ENCODE results near the gene ACOD1. TPM values are rescaled to one million over a fixed set of nuclear protein-coding genes. Genes with fewer than 3 reads are reported as not detected.

The ACOD1 gene
- polyA plus RNA-seq, 1 donor (not counting 4 experiments of a cell fraction or from before 2014, with no cell fraction given), result not detected

- dilution Hi-C loops (cut with MboI; ENCODE audit: extremely low pct_ligation_motif_present, low sequenced_read_pairs), result no loop called here
- Histone ChIP-seq H3K79me2 (ENCODE audit: control insufficient read depth, insufficient read depth, low read length) (peaks cover 25% of the 10 kb centered on the region), H3K4me2 (ENCODE audit: control insufficient read depth, extremely low read depth, insufficient read depth, low read depth, low read length) (peak overlapping the region; percentile 99), H3K9me3 (ENCODE audit: control insufficient read depth, low read depth, low read length) (no peaks in the 10 kb centered on the region), H3K4me3 (ENCODE audit: control insufficient read depth in 2 of 3, extremely low read depth in 1 of 3, insufficient read depth in 2 of 3, low read depth in 1 of 3, low read length in 3 of 3) (peak overlapping the region in 2 of 3 experiments; percentile 19 to 34), H3K36me3 (ENCODE audit: control insufficient read depth in 2 of 2, extremely low read depth in 1 of 2, insufficient read depth in 2 of 2, low read length in 2 of 2) (peaks cover 4% of the 10 kb centered on the region in 2 experiments), H3K27me3 (ENCODE audit: control insufficient read depth, extremely low read depth, insufficient read depth, low read length) (no peaks in the 10 kb centered on the region), H2AFZ (ENCODE audit: control insufficient read depth, low read length) (no peak overlapping the region), H3K9ac (ENCODE audit: control insufficient read depth, extremely low read depth, insufficient read depth, low read length) (peak overlapping the region; percentile 19), H3K9me1 (ENCODE audit: control insufficient read depth, extremely low read depth, insufficient read depth, low read length) (no peaks in the 10 kb centered on the region), H3K4me1 (ENCODE audit: control insufficient read depth, extremely low read depth, insufficient read depth, low read length) (peaks cover 26% of the 10 kb centered on the region), H3K27ac (ENCODE audit: control insufficient read depth, insufficient read depth, low read length) (peak overlapping the region; percentile 50), H4K20me1 (ENCODE audit: control insufficient read depth, extremely low read depth, insufficient read depth, low read length) (no peaks in the 10 kb centered on the region)
- FAIRE-seq (peak; percentile 66), DNase-seq (ENCODE audit: low read depth, low spot score) (peak; percentile 46)
- TF ChIP-seq CTCF (optimal IDR thresholded peaks at IDR 0.05 in 1 of 3, IDR thresholded peaks at IDR 0.05 in 1 of 3, conservative IDR thresholded peaks at IDR 0.05 in 1 of 3; ENCODE audit: extremely low read depth in 1 of 3, insufficient read depth in 2 of 3, low read length in 3 of 3) (no peak), EZH2 (IDR thresholded peaks at IDR 0.05; ENCODE audit: low read length) (no peak)
Observed at GRCh38 chr13:76994281-76994680, 46.0 kb downstream of the ACOD1 start.

DNA sequence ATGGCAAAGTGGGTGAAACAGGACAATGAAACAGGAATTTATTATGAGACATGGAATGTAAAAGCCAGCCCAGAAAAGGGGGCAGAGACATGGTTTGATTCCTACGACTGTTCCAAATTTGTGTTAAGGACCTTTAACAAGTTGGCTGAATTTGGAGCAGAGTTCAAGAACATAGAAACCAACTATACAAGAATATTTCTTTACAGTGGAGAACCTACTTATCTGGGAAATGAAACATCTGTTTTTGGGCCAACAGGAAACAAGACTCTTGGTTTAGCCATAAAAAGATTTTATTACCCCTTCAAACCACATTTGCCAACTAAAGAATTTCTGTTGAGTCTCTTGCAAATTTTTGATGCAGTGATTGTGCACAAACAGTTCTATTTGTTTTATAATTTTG, 52.2 kb downstream of the ACOD1 start:
- Histone ChIP-seq H3K9me3 (ENCODE audit: control insufficient read depth, low read depth, low read length) (no peaks in the 10 kb centered on the region), H3K4me2 (ENCODE audit: control insufficient read depth, extremely low read depth, insufficient read depth, low read depth, low read length) (no peak overlapping the region), H3K27me3 (ENCODE audit: control insufficient read depth, extremely low read depth, insufficient read depth, low read length) (no peaks in the 10 kb centered on the region), H3K79me2 (ENCODE audit: control insufficient read depth, insufficient read depth, low read length) (peaks cover 6% of the 10 kb centered on the region), H3K36me3 (ENCODE audit: control insufficient read depth in 2 of 2, extremely low read depth in 1 of 2, insufficient read depth in 2 of 2, low read length in 2 of 2) (peaks cover 7 to 11% of the 10 kb centered on the region in 2 experiments), H3K9me1 (ENCODE audit: control insufficient read depth, extremely low read depth, insufficient read depth, low read length) (no peaks in the 10 kb centered on the region), H3K4me3 (ENCODE audit: control insufficient read depth in 2 of 3, extremely low read depth in 1 of 3, insufficient read depth in 2 of 3, low read depth in 1 of 3, low read length in 3 of 3) (no peak overlapping the region), H2AFZ (ENCODE audit: control insufficient read depth, low read length) (no peak overlapping the region), H3K9ac (ENCODE audit: control insufficient read depth, extremely low read depth, insufficient read depth, low read length) (no peak overlapping the region), H3K27ac (ENCODE audit: control insufficient read depth, insufficient read depth, low read length) (no peak overlapping the region), H4K20me1 (ENCODE audit: control insufficient read depth, extremely low read depth, insufficient read depth, low read length) (no peaks in the 10 kb centered on the region), H3K4me1 (ENCODE audit: control insufficient read depth, extremely low read depth, insufficient read depth, low read length) (no peaks in the 10 kb centered on the region)
- TF ChIP-seq CTCF (optimal IDR thresholded peaks at IDR 0.05 in 1 of 3, IDR thresholded peaks at IDR 0.05 in 1 of 3, conservative IDR thresholded peaks at IDR 0.05 in 1 of 3; ENCODE audit: extremely low read depth in 1 of 3, insufficient read depth in 2 of 3, low read length in 3 of 3) (no peak), EZH2 (IDR thresholded peaks at IDR 0.05; ENCODE audit: low read length) (no peak)
- no peak for DNase-seq (ENCODE audit: low read depth, low spot score)
- dilution Hi-C loops (cut with MboI; ENCODE audit: extremely low pct_ligation_motif_present, low sequenced_read_pairs), result no loop called here
- no peak for FAIRE-seq

Measured in keratinocyte (primary cell).